ENCODE data around the gene ST3GAL6. TPM values are rescaled to one million over a fixed set of nuclear protein-coding genes. Genes with fewer than 3 reads are reported as not detected.

The ST3GAL6 gene
- total and polyA plus RNA-seq, 2 of the 8 experiments (the other 6 are each of a cell fraction or from before 2014, with no cell fraction given) = 3.3 to 6.1 TPM

- TF ChIP-seq CBX8 (IDR thresholded peaks at IDR 0.05; ENCODE audit: borderline replicate concordance, low read depth, low read length) (no peak), RBBP5 (IDR thresholded peaks at IDR 0.05; ENCODE audit: borderline replicate concordance, low read depth, low read length) (no peak; the same call in 1 of the 2 replicates), SIN3A (conservative IDR thresholded peaks at IDR 0.05 in 1 of 2, IDR thresholded peaks at IDR 0.05 in 1 of 2; ENCODE audit: low read depth in 1 of 2, low read length in 2 of 2) (peak; percentile 40 to 46; a peak in 1 of 4 replicates), HDAC2 (IDR thresholded peaks at IDR 0.05; ENCODE audit: borderline replicate concordance in 1 of 2, low read depth in 2 of 2, low read length in 2 of 2) (peak in 1 of 2 experiments; percentile 83; a peak in 1 of 4 replicates), GTF2F1 (IDR thresholded peaks at IDR 0.05; ENCODE audit: borderline replicate concordance, low read depth, low read length) (no peak), NRF1 (IDR thresholded peaks at IDR 0.05; ENCODE audit: low read depth, low read length) (no peak), ASH2L (IDR thresholded peaks at IDR 0.05; ENCODE audit: low read length) (peak; percentile 91), MAX (IDR thresholded peaks at IDR 0.05) (0 out of 2 replicates have a peak, but pooled peaks have one; percentile 20), CTBP2 (IDR thresholded peaks at IDR 0.05; ENCODE audit: borderline replicate concordance, insufficient read depth, insufficient read length, low read length) (peak; percentile 19), CHD1 (IDR thresholded peaks at IDR 0.05; ENCODE audit: low read depth, low read length) (no peak), KDM5A (IDR thresholded peaks at IDR 0.05; ENCODE audit: low read length) (no peak), KDM1A (IDR thresholded peaks at IDR 0.05; ENCODE audit: borderline replicate concordance, low read length) (no peak; the same call in 1 of the 2 replicates), BACH1 (IDR thresholded peaks at IDR 0.05; ENCODE audit: low read length) (no peak), TEAD4 (IDR thresholded peaks at IDR 0.05; ENCODE audit: low read depth, low read length) (no peak), POLR2AphosphoS5 (IDR thresholded peaks at IDR 0.05; ENCODE audit: low read depth, low read length) (peak; percentile 44; the same call in 1 of the 2 replicates), SIRT6 (IDR thresholded peaks at IDR 0.05; ENCODE audit: low read length) (no peak)
- TF ChIP-seq, protein P1, sequence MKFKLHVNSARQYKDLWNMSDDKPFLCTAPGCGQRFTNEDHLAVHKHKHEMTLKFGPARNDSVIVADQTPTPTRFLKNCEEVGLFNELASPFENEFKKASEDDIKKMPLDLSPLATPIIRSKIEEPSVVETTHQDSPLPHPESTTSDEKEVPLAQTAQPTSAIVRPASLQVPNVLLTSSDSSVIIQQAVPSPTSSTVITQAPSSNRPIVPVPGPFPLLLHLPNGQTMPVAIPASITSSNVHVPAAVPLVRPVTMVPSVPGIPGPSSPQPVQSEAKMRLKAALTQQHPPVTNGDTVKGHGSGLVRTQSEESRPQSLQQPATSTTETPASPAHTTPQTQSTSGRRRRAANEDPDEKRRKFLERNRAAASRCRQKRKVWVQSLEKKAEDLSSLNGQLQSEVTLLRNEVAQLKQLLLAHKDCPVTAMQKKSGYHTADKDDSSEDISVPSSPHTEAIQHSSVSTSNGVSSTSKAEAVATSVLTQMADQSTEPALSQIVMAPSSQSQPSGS (IDR thresholded peaks at IDR 0.05; ENCODE audit: low read length) = no peak
- TF ChIP-seq, protein P2, sequence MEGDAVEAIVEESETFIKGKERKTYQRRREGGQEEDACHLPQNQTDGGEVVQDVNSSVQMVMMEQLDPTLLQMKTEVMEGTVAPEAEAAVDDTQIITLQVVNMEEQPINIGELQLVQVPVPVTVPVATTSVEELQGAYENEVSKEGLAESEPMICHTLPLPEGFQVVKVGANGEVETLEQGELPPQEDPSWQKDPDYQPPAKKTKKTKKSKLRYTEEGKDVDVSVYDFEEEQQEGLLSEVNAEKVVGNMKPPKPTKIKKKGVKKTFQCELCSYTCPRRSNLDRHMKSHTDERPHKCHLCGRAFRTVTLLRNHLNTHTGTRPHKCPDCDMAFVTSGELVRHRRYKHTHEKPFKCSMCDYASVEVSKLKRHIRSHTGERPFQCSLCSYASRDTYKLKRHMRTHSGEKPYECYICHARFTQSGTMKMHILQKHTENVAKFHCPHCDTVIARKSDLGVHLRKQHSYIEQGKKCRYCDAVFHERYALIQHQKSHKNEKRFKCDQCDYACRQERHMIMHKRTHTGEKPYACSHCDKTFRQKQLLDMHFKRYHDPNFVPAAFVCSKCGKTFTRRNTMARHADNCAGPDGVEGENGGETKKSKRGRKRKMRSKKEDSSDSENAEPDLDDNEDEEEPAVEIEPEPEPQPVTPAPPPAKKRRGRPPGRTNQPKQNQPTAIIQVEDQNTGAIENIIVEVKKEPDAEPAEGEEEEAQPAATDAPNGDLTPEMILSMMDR (IDR thresholded peaks at IDR 0.05; ENCODE audit: control extremely low read depth in 1 of 3, insufficient read depth in 1 of 3, low read depth in 1 of 3, low read length in 3 of 3) = no peak
Measured at GRCh38 chr3:98732286-98733052, 30.7 kb upstream of the ST3GAL6 start (continued).
